Coronary artery (tissue), 2 donors: ENCODE data around the gene UGT1A6.

Experiments used
- DNase-seq: peaks from one replicate; pipeline ENCODE4 v3.0.0-alpha.2; 2017; ENCODE audit warnings: low spot score
- H3K27ac ChIP-seq, 2 donors: fragments of 200-600 bp; sonication (generic); one replicate each; pipeline ENCODE4 v1.5.1; 2016 to 2019
- H3K4me3 ChIP-seq: fragments of 200-600 bp; sonication (generic); 2 replicates; pipeline ENCODE4 v1.5.1; 2016; ENCODE audit warnings: mild to moderate bottlenecking, moderate library complexity
- TF ChIP-seq, protein P1 (sequence below): fragments of 200-600 bp; sonication (generic); IDR thresholded peaks from one replicate; pipeline ENCODE4 v1.5.1; 2019; ENCODE audit warnings: antibody characterized with exemption

The UGT1A6 gene

DNA sequence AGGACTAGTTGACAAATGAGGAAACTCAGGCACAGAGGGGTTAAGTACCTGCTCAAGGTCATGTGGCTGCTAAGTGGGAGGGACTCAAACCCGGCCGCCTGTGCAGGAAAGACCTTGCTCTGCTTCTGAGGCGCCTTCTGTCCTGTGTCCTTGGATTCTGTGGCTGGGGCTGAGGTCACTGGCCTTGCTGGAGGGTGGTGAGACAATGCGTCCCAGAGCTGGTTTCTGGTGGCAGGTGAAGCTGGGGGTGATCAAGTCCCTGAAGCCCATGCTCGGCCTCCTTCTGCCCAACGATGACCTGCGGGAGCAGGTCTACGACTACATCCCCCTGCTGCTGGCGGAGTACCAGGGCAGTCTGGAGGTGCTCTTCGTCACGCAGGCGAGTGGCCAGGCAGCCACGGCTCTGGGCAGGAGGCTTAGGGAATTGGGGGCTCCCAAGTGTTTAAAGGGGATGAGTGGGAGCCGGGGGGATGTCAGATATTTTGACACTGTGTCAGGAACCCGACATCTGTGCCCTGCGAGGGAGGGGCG is 101.5 kb downstream of the UGT1A6 start:
- Histone ChIP-seq H3K4me3 (no peak overlapping the region), H3K27ac (no peak overlapping the region)
- TF ChIP-seq, protein P1, sequence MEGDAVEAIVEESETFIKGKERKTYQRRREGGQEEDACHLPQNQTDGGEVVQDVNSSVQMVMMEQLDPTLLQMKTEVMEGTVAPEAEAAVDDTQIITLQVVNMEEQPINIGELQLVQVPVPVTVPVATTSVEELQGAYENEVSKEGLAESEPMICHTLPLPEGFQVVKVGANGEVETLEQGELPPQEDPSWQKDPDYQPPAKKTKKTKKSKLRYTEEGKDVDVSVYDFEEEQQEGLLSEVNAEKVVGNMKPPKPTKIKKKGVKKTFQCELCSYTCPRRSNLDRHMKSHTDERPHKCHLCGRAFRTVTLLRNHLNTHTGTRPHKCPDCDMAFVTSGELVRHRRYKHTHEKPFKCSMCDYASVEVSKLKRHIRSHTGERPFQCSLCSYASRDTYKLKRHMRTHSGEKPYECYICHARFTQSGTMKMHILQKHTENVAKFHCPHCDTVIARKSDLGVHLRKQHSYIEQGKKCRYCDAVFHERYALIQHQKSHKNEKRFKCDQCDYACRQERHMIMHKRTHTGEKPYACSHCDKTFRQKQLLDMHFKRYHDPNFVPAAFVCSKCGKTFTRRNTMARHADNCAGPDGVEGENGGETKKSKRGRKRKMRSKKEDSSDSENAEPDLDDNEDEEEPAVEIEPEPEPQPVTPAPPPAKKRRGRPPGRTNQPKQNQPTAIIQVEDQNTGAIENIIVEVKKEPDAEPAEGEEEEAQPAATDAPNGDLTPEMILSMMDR, result no peak
- DNase-seq, result no peak

DNA sequence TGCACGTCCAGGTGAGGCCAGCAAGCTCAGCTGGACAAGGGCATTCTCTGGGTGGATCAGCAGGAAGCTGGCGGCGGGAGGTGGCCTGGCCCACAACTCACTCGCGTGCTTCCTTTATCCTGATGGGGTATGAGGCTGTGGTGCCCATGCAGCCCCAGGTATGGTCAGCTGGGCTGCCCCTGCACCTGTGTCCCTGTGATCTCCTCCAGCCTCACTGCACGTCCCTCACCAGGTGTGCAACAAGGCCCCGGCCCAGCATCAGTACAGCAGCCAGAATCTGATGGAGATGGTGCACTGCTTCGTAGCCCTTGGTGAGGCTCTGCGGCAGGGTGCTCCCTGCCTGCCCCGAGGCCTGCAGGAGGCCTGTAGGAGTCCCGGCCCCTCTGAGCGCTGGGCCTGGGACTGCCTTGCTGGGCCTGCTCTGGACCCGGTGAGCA is 103.1 kb downstream of the UGT1A6 start:
- peak; percentile 56 for DNase-seq
- Histone ChIP-seq H3K27ac (no peak overlapping the region), H3K4me3 (no peak overlapping the region)
- TF ChIP-seq, protein P1, result no peak

DNA sequence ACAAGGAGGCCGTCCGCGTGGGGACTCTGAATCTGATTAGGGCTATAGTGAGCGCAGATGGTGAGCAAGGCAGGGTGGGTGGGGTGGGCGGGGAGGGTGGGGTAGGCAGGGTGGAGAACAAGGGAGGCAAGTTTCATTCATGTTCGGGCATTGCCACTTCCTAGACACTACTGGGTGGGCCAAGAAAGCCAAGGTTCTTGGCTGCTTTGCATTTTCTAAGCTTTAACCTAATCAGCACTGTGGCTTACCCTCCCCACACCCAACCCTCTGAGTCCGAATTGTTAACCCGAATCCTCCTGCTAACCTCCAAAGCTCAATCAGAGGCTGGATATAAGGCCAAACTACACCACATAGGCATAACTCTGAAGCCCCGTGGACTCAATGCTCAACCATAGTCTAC is 103.6 kb downstream of the UGT1A6 start:
- TF ChIP-seq, protein P1, result no peak
- H3K27ac ChIP-seq, result no peak overlapping the region
- H3K4me3 ChIP-seq, result no peak overlapping the region
- peak; percentile 43 for DNase-seq

DNA sequence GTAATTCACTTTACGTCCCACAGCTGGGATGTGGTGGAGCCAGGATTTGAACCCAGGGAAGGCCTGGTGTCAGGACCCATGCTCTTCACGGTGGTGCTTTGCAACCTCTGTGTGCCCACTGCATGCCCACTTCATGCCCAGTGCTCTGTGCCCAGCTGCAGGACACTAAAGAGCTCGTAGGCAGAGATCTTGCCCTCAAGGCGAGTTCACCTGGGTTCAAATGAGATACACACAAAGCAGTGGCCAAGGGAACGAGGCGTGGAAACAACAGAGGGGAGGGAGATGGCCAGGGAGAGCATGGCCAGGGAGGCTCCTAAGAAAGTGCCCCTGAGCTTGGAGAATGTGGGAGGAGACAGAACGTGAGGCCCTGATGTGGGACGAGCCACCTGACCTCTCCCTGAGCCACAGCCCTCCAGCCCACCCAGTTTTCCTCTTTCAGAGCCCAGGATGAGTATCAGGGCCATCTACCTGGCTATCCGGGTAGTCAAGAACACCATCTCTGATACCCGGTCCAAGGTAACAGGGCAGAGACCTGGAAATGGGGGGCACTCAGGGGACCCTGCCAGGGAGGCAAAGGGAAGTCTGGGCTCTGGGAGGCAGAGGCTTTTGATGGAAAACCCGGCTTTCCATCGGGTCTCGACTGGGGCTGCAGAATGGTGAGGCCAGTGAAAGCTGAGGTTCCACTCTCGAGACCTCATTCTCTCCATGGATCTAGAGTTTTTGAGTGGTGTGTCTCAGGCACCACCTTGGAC is 105.8 kb downstream of the UGT1A6 start:
- H3K4me3 ChIP-seq, result no peak overlapping the region
- peak; percentile 62 for DNase-seq
- TF ChIP-seq, protein P1, result no peak
- no peak overlapping the region for H3K27ac ChIP-seq

DNA sequence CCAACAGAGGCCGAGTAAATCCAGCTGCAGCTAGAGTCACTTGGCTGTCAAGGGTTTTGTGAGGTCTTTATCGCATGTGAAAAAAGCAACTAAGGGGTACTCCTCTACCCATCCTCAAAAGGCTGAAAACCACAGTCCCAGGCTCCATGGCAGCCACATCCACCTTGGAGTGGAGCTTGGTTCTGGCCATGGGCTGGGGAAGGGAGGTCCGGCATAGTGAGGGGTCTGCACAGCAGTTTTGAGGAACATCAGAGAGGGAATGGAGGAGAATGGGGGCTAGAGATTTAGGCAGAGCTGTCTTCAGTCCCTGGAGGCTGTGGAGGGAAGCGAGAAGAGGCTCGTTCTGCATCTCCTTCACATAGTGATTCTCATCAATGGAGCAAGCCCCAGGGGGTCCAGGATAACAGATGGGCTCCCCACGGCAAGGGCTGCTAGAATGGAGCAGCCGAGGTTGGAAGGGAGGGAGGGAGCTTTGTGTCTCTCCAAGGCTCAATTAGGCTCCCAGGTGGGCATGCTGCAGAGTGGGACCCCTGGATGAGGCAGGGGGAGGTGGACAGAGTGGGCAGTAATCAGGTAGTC is 106.5 kb downstream of the UGT1A6 start:
- Histone ChIP-seq H3K4me3 (no peak overlapping the region), H3K27ac (no peak overlapping the region)
- peak; percentile 55 for DNase-seq
- TF ChIP-seq, protein P1, result no peak

DNA sequence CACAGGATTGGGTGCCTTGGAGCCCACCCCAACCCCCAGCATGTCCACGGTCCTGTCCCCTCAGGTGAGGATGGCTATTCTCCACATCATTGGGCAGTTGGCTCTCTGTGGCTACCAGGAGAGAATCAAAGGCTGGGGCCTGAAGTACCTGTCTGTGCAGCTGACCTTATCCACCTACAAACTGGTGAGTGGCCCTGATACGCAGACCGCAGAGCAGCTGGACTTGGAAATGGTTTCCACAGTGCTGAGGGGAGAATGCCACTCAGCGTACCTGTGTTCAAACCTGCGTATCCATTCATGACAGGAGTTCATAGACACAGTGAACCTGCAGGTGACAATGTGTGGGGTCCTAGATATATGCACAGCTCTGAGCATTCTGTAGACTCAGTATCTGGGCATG is 107.0 kb downstream of the UGT1A6 start:
- TF ChIP-seq, protein P1, result no peak
- no peak overlapping the region for H3K27ac ChIP-seq
- no peak overlapping the region for H3K4me3 ChIP-seq
- DNase-seq, result no peak

DNA sequence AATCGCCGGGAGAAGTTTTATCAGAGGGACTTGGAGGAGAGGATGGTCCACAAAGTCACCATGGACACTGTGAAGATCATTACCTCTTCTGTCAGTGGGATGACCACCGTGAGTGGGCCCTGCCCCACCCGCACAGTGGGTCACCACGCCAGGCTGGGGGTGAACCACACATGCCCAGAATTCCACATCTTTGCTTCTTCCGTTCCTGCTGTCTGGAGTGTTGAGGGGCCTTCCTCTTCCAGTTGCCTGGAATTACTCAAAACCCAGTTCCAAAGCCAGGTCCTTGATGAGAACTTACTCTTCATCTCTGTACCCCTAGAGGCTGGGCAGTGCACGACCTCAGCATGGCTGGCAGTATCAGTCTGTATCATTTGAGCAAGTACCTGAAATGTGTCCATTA is 107.5 kb downstream of the UGT1A6 start:
- peak; percentile 47 for DNase-seq
- TF ChIP-seq, protein P1, result no peak
- H3K27ac ChIP-seq, result no peak overlapping the region
- H3K4me3 ChIP-seq, result no peak overlapping the region
